Glutamatergic neuron (in vitro differentiated cells): ENCODE measurements around the gene TCHP. TPM values are rescaled to one million over a fixed set of nuclear protein-coding genes. Genes with fewer than 3 reads are reported as not detected.

ENCODE experiments used
- DNase-seq: peaks from one replicate; pipeline ENCODE4 v3.0.0; 2022
- H3K27ac Mint-ChIP-seq: one replicate; pipeline ENCODE4 v1.8.0; 2020; ENCODE audit warnings: mild to moderate bottlenecking, mixed read lengths, inconsistent platforms; ENCODE audit not compliant: unreplicated experiment
- H3K27me3 Mint-ChIP-seq: one replicate; pipeline ENCODE4 v1.8.0; 2020; ENCODE audit warnings: mild to moderate bottlenecking, moderate library complexity, mixed read lengths, inconsistent platforms; ENCODE audit not compliant: unreplicated experiment
- H3K36me3 Mint-ChIP-seq: one replicate; pipeline ENCODE4 v1.8.0; 2020; ENCODE audit warnings: mild to moderate bottlenecking, mixed read lengths, inconsistent platforms; ENCODE audit not compliant: unreplicated experiment
- H3K4me1 Mint-ChIP-seq: one replicate; pipeline ENCODE4 v1.8.0; 2020; ENCODE audit warnings: mild to moderate bottlenecking, low read depth, mixed read lengths, inconsistent platforms; ENCODE audit not compliant: unreplicated experiment
- H3K4me3 Mint-ChIP-seq: one replicate; pipeline ENCODE4 v1.8.0; 2020; ENCODE audit warnings: mild to moderate bottlenecking, mixed read lengths, inconsistent platforms; ENCODE audit not compliant: unreplicated experiment
- H3K9me3 Mint-ChIP-seq: one replicate; pipeline ENCODE4 v1.8.0; 2020; ENCODE audit warnings: mild to moderate bottlenecking, moderate library complexity, mixed read lengths, inconsistent platforms; ENCODE audit not compliant: unreplicated experiment
- CTCF ChIP-seq: fragments of 200-600 bp; sonication (generic); IDR thresholded peaks from one replicate; pipeline ENCODE4 v1.5.0; 2021; ENCODE audit not compliant: partially characterized antibody, unreplicated experiment
- total RNA-seq: library from RNA; stranded (reverse); fragmentation: NEBNext Ultra II Directional; extraction: Animal tissue kit (Norgen Biotek cat#: 25700); gene quantifications from one replicate; pipeline ENCODE4 v1.2.1, GENCODE V29; 2021; ENCODE audit not compliant: unreplicated experiment

Gene TCHP
- total RNA-seq, 1 donor from 2014 or later: 31.7 TPM

- Mint-ChIP-seq H3K9me3 (no peaks in the 10 kb centered on the region), H3K27me3 (no peaks in the 10 kb centered on the region), H3K4me3 (no peak overlapping the region), H3K36me3 (no peaks in the 10 kb centered on the region), H3K27ac (no peak overlapping the region), H3K4me1 (no peaks in the 10 kb centered on the region)
- no peak for TF ChIP-seq CTCF
- DNase-seq: no peak
Observed at GRCh38 chr12:109932878-109933503, 32.9 kb downstream of the TCHP start.

- Mint-ChIP-seq H3K4me3 (no peak overlapping the region), H3K27me3 (no peaks in the 10 kb centered on the region), H3K9me3 (no peaks in the 10 kb centered on the region), H3K36me3 (no peaks in the 10 kb centered on the region), H3K4me1 (no peaks in the 10 kb centered on the region), H3K27ac (peak overlapping the region; percentile 29)
- DNase-seq: no peak
- TF ChIP-seq CTCF: no peak
Observed at GRCh38 chr12:109934026-109934425, 34.0 kb downstream of the TCHP start.

- no peak for DNase-seq
- H3K27me3 Mint-ChIP-seq: no peaks in the 10 kb centered on the region
- no peak for TF ChIP-seq CTCF
- H3K27ac Mint-ChIP-seq: no peak overlapping the region
- H3K9me3 Mint-ChIP-seq: no peaks in the 10 kb centered on the region
- peaks cover 5% of the 10 kb centered on the region for H3K4me1 Mint-ChIP-seq
- no peaks in the 10 kb centered on the region for H3K36me3 Mint-ChIP-seq
- no peak overlapping the region for H3K4me3 Mint-ChIP-seq
Observed at GRCh38 chr12:109937371-109937770, 37.3 kb downstream of the TCHP start.

GRCh38 chr12:109938947-109939346 is 38.9 kb downstream of the TCHP start:
- Mint-ChIP-seq H3K36me3 (no peaks in the 10 kb centered on the region), H3K9me3 (no peaks in the 10 kb centered on the region), H3K27ac (no peak overlapping the region), H3K27me3 (no peaks in the 10 kb centered on the region), H3K4me1 (peaks cover 5% of the 10 kb centered on the region), H3K4me3 (no peak overlapping the region)
- DNase-seq: no peak
- TF ChIP-seq CTCF: no peak

- Mint-ChIP-seq H3K36me3 (no peaks in the 10 kb centered on the region), H3K27me3 (no peaks in the 10 kb centered on the region), H3K4me1 (peaks cover 5% of the 10 kb centered on the region), H3K27ac (no peak overlapping the region), H3K9me3 (no peaks in the 10 kb centered on the region), H3K4me3 (no peak overlapping the region)
- DNase-seq: no peak
- no peak for TF ChIP-seq CTCF
Observed at GRCh38 chr12:109939504-109939903, 39.4 kb downstream of the TCHP start.
